Measurements from ENCODE around the gene CST11.

The CST11 gene

DNA sequence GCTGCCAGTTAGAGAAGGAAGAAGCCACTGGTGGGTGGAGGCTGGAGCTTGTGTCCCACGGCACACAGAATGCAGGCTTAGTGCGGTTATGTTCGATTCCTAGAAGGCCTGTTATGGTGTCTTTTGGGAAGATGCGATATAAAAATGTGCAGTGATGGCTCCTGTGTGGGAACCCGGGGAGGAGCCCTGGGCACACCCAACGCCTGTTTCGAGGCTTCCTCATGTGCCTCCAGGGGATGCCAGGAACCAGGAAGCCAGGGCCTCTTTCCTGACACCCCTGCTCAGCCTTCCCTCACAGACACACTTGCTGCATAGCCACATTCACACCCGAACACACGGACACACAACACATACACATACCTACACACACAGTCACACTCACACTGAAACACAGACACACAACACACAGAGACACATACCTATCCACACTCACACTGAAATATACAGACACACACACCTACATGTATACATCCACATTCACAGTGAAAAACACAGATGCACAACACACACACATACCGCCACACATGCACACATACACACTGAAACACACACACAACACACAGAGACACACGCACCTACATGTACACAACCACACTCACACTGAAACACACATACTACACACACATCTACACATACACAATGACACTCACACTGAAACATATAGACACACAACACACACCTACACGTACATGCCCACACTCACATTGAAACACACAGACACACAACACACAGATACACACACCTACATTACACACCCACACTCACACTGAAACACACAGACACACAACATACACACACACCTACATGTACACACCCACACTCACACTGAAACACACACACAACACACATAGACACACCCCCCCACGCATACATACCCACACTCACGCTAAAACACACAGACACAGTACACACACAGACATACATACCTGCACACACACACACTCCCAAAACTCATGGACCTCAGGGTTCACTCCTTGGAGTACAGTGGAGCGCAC, 1.2 kb upstream of the CST11 start:
- DNase-seq: no peak

GRCh38 chr20:23451956-23452487, 654 bp downstream of the CST11 start:
- no peak for DNase-seq

DNA sequence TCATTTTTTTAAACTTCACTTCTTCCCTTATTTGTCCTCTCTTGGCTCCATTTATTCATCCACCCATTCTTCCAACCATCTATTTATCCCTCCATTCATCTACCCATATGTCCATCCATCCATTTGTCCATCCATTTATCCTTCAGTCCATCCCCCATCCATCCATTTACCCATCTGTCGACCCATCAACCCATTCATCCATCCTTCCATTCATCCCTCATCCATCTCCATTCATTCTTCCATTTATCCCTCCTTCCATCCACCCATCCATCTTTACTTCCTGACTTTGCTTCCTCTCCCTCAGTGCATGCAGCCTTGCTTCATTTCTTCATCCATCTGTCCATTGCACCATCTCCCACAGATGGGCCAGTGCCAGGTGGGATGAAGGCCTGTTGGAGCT, 1.8 kb downstream of the CST11 start:
- DNase-seq: no peak

GRCh38 chr20:23449421-23449820, 3.3 kb downstream of the CST11 start:
- no peak for DNase-seq

- no peak for DNase-seq
Measured at GRCh38 chr20:23448167-23448566, 4.5 kb downstream of the CST11 start.

DNA sequence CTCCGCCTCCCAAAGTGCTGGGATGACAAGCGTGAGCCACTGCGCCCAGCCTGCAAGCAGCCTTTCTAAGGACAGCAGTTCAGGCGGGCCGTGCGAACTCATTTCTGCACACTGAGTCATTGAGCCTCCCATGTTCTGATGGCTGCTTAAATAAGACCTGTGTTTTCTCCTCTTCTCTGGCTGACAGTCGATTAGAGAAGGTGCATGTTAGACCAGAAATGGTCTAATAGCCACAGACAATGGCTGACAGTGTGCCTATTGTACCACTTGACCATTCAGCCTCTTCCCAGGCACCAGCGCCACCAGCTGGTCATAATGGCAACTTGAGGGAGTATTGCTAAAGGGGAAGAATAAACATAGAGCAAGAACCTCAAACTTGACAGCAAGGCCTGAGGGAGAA, 6.2 kb downstream of the CST11 start:
- DNase-seq: no peak

DNA sequence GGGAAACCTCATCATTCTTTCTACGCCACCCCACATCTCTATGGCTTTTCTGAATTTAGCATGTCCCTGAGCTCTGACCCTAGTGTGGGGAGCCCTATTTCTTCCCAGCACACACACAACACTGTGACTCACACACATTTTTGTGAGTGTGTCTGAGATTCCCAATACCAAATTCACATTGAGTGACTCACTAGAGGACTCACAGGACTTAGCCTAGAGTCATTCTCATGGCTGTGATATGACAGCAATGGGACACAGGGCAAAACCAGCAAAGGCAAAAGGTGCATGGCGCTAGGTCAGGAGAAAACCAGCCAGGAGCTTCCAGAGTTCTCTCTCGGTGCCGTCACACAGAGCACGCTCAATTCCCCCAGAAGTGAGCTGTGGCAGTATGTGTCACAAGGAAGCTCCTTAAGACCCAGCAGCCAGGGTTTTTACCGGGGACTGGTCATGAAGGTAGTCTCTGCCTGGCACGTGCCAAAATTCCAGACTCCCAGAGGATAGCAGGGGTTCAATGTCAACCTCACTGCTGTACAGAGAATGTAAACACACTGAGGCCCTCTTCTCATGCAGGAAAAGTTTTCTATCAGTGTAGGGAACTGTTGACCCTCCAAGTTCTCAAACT, 7.0 kb downstream of the CST11 start:
- DNase-seq: no peak

DNA sequence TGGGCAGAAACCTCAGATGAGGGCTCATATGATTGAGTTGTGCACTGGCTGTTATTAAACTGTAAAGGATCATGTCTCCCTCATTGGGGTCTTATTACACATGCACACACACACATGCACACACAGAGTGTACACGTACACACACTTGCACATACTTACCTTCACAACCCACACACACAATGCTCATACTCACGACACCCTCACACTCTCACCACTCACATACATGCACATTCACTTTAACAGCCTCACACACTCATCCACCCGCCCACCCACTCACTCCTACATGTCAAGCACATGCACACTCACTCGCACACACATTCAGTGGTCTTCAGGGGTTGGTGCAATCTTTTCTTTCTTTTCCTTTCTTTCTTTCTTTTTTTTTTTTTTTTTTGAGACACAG, 7.8 kb downstream of the CST11 start:
- DNase-seq: no peak

DNA sequence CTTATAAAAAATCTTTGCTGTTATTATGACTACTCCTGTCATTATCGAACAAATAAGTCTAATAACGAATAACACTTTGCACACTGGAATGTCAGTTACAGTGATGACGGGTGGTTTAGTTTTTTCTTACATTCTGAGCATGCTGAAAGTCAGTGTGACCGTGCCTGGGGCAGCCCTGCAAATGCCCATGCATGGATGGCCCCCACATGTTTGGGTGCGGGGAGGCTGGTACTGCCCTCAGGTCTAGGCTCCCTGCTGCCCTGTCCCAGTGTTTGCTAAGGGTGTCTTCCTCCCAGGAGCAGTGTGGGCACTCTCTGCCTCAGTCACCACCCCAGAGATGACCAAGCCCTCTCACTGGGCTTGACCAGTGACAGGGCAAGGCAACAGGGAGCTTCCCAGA, 10.2 kb downstream of the CST11 start:
- DNase-seq: no peak

GRCh38 chr20:23441850-23442313, 10.8 kb downstream of the CST11 start:
- DNase-seq: peak in 1 of 2 experiments; percentile 33

- no peak for DNase-seq
Measured at GRCh38 chr20:23440004-23440403, 12.7 kb downstream of the CST11 start.

DNA sequence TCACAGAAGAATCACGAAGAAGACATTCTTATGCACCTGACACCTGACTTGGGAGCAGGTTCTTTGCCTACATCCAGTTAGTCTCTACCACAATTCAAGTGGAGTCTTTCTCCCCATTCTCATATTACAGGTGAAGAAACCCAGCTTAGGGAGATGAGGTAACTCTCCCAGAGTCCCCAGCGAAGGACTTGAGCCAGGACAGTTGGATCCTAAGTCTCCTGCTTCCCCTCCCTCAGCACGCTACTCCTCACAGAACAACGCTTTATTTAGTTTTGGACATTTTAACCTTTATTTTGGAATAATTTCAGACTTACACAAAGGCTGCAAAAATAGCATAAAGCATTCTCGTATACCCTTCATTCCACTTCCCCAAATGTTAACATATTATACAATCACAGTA, 14.0 kb downstream of the CST11 start:
- DNase-seq: no peak

GRCh38 chr20:23437126-23437899, 15.4 kb downstream of the CST11 start:
- DNase-seq: no peak

DNA sequence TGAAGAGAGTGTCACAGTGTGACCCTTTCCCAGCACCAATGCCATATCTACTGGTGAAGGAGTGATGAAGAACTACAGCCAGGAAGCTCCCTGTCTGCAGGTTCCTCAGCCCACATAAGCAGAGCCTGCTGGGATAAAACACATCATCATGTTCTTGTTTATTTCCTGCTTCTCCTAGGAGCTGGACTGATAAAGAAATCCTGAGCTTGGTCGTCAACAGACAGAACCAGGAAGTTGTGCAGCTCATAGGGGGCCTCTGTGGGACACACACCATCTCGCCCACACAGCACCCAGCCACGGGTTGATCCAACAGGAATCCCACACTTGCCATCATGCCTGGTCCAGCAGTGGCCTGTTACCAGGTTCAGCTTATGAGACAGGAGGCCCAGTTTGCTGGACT, 16.0 kb downstream of the CST11 start:
- DNase-seq: peak in 1 of 2 experiments; percentile 44

- peak; percentile 21 to 74 for DNase-seq
Measured at GRCh38 chr20:23435626-23436539, 16.8 kb downstream of the CST11 start.

DNA sequence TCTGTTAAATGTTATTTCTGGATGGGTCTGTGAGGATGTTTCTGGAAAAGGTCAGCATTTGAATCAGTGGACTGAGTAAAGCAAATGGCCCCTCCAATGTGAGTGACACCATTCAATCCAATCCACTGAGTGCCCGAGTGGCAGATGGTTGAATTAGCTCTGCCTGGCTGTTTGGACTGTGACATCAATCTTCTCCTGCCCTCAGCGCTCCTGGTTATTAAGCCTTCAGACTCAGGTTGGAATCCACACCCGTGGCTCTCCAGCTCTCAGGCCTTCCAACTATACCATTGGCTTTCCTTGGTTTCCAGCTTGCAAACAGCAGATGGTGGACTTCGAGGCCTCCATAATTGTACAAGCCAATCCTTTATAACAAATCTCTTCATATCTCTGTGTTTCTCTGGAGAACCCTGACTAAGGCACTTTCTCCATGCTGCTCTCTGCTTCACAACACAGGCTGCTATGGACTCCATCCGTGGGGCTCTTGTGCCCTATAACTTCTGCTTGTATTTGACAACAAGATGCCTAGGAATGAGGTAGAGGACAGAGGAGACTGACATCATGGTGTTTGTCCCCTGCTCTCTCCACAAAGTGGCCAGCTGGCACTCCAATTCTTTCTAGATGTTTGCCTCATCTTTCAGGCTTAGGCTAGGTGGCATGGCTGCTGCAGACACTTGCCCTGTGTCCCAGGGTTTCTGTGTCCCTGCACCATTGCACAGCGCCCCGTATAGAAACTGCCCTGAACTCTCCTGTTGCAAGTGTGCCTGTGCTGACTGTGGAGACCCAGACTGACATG, 18.0 kb downstream of the CST11 start:
- DNase-seq: no peak

DNA sequence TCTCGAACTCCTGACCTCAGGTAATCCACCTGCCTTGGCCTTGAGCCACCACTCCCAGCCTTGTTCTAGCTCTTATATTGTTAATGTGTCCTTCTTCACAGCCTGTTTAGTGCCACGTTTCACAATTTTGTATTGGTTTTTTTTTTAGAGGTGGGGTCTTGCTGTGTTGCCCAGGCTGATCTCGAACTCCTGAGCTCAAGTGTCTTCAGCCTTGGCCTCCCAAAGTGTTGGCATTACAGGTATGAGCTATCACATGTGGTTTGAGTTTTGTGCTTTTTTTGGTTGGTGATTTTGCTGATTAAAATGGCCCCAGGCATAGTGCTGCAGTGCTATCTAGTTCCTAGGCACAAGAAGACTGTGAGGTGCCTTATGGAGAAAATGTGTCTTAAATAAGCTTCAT, 19.0 kb downstream of the CST11 start:
- no peak for DNase-seq

GRCh38 chr20:23425129-23425528, 27.5 kb downstream of the CST11 start:
- no peak for DNase-seq

DNA sequence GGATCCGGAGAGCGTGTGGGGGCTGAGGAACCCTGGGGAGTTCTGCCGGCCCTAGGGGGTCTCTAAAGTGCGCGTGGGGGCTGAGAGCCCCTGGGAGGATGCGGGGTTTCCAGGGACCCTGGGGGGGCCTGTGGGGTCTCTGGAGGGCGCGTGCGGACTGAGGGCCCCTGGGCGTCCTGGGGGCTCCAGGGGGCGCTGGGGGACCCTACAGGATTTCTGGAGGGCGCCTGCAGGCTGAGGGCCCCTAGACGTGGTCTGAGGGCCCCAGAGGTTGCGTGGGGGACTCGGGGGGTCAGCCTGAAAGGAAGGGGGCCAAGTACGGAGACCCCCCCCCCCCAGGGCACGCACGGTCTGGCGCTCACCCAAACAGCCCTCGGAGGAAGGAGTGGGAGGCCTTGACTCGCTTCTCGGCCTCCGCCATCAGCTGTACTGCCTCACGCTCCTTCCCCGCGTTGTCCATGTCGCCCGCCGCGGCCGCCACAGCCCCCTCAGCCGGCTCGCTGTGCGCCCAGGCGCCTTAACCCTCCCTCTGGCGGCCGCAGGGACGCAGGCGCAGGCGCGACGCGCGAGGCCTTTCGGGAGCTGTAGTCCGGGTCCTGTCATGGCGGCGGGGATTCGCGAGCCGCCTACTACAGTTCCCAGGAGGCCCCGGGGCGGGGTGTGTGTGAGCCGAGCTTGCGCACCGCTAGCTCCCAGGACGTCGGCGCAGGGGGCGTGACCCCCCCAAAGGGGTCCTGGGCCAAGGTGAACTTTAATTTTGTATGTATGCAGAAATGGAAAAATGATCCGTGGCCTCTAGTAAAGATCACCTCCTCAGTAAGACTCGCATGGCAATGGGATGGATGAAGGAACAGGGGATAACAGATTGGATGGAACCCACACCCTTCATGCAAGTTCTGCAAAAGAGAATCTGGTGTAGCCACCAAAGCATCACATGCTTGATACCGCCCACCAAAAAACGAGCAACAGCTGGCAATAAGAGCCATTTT, 31.4 kb downstream of the CST11 start, which contains the start of gene NAPB:
Gene NAPB, minus strand, starts transcription at position 546 of the 989 bp plus-strand sequence. Its CDS starts 86 bp downstream, at position 460.
- peak; percentile 24 to 76 for DNase-seq

Data from cerebellar nuclear complex (tissue), 1 donor.